NCI-H69 (cell line): ENCODE results near the gene FCER1G.

Experiments used
- DNase-seq: peaks from one replicate; lab custom pipeline; 2025; lab: John Stamatoyannopoulos, UW

FCER1G gene

GRCh38 chr1:161188381-161188780 lies 26.7 kb upstream of the FCER1G start:
- DNase-seq = no peak

GRCh38 chr1:161189036-161189435 lies 26.1 kb upstream of the FCER1G start:
- DNase-seq = no peak

DNA sequence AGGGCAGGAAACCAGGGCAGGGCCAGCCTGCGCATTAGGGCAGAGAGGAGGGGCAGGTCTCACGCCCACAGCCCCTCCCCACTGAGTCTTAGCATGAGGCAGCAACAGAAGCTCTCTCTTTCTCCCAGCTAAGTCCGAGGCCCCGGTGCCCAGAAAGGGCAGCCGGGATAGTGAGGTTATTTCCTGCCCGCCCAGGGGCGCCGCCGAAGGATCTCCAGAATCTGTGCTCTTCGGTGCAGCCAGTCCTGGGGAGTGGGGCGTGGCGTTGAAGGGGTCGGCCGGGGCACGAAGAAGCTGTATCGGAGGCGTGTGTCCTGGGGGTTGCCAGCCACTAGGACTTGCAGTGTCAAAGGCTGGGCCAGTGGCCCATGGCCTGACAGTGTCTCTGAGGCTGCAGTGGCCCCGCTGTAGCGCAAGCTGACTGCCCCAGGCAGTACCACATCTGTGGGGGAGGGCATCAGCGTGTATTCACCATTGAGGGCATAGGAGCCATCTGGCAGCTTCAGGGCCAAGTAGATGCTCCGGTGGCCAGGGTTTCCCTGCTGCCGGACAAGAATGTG lies 24.1 kb upstream of the FCER1G start:
- peak; percentile 68 for DNase-seq

- no peak for DNase-seq
These were observed 23.1 kb upstream of the FCER1G start for GRCh38 chr1:161191971-161192370.

- DNase-seq = peak; percentile 83
These were observed 22.3 kb upstream of the FCER1G start for GRCh38 chr1:161192476-161193465.

GRCh38 chr1:161193561-161194235 lies 21.4 kb upstream of the FCER1G start:
- DNase-seq = no peak

- DNase-seq = no peak
These were observed 19.9 kb upstream of the FCER1G start for GRCh38 chr1:161195171-161195570.

DNA sequence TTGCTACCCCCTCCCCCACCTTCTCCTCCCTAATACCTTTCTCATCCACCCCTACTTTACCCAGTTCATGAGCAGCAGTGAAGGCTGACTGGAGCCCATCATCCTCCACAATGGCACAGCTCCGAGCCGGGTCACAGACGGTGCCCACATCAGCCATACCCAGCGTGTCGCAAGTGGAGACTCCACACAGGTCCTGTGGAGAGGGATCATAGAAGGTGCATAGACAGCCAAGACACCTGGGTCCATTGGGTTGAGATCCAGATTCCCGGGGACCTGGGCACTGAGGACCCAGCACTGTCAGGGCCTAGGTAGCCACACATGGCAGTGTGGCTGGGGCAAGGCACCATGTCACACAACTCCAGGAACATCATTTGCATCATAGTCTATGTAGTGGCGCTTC lies 19.0 kb upstream of the FCER1G start:
- DNase-seq = no peak

DNA sequence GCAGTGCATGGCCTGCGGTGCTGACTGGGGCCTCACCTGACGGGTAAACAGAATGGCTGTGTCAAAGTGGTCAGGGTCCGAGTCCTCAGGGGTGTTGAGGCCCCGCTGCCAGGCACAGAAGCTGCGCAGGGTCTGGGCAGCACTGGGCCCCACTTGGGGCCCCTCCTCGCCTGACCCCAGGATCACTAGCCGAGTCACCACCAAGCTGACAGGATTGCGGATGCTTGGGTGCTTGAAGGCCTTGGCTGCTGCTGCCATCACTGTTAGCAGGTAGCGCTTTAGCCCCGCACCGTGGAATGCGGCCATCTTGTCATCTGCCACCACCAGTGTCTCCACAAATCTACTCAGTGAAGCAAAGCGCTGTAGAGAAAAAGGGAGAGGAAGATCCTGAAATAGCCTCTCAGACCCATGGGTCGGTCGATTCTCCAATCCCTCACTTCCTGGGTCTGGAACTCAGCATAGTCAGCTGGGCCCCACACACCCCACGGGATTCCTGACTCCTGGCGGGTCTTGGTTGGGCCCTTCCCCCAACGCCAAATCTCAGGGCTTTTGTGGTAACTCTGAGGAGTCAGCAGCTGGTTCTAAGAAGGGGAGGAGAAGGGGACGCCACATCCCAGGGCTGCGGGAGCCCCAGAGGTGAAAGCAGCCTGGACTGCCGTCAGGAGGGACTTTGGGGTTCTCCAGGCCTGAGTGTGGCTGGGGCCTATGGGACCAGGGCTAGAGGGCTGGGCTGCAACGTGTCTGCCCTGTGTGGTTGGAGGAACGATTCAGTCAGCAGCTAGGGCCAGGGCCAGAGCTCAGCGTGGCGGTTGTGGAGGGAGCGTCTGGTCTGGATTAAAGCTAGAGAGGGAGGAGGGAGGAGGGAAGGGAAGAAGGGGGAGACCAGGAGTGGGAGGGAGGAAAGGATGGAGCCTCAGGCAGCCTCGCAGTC lies 18.3 kb upstream of the FCER1G start:
- no peak for DNase-seq

DNA sequence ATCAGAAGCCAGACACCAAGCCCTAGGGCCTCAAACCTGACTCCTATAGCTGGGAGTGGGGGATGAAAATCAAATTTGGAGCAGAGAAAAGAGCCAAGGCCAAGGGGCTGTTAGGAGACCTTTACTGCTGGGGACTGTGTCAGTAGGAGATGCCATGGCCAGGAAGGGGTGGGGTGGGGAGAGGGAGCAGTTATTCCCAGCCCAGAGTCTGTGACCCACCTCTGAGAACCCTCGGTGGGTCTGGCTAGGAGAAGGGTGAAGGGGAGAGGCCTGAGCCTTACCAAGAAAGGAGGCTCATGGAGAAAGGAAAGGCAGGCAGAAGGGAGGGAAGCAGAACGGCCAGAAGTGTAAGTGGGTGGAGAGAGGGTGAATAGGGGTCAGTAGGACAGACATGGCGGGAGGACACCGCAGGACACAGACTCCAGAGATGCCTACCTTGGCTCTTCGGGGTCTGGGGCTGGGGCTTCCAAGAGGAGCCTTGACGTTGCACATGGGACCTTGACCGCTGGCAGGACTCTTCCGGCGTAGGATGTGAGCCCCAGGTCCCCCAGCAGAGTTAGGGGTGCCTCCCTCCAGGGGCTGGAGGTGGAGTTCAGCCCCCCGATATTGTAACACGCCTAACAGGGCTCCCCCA lies 17.4 kb upstream of the FCER1G start:
- DNase-seq = no peak

DNA sequence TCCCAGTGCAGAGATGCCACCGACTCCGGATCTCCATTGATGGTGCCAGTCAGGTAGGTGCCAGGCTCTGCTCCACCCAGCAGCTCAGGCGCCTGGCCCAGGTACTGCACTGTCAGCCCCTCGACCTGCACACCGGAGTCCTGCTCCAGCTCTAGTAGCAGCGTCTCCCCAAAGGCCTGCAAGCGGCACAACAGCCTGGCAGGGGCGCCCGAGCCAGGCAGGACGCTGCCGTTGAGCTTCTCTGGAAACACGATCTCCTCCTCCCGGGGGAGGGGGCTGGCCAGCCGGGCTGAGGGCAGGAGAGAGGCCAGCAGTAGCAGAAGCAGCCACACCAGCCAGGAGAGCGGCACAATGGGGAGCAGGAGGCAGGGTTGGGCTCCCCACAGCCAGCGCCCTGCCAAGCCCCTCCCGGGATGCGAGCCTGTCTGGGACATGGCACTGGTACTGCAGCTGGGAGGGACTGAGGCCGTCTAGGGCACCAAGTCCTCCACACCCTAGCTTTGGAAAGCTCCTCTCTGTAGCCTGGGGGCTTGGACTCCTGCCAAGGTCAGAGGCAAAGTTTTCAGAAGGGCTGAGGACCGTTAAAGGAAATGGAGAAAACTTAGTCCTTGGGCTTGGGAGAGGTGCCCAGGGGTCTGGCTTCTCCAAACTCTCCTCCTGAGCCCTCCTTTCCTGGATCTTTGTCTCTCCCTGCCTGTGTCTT lies 16.8 kb upstream of the FCER1G start:
- peak; percentile 79 for DNase-seq

- DNase-seq = peak; percentile 49
These were observed 16.1 kb upstream of the FCER1G start, which contains the start of gene ADAMTS4 for GRCh38 chr1:161198897-161199431. TSS of gene ADAMTS4 (minus strand) at chr1:161199054. CDS start at chr1:161198627, 427 bp downstream.

DNA sequence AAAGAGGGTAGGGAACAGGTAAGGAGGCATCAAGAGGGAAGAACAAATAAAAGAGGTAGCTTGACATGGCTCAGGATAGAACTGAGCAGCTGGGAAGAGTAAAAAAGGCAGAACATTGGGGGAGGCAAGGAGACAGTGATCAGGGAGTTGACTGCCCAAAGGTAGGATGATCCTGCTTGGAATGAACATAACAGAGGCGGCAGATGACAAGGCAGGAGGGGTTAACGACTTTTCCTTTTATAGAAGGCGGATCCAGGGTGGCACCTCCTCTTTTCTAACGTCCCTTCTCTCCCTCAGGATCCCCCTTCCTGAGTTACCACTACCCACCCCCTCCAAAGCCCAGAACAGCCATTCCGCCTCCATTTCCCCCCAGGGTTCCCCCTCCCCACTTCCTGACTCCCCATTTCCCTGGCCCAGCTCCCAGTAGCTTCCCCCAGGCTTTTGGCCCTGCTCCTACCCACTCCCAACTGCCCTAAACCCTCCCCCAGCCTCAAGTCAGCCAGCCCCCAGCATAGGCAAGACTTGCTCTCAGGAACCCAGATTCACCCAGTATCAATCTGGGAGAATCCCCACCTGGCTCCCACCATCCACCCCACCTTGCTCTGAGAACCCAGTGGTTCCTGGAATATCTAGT lies 15.5 kb upstream of the FCER1G start:
- peak; percentile 68 for DNase-seq

DNA sequence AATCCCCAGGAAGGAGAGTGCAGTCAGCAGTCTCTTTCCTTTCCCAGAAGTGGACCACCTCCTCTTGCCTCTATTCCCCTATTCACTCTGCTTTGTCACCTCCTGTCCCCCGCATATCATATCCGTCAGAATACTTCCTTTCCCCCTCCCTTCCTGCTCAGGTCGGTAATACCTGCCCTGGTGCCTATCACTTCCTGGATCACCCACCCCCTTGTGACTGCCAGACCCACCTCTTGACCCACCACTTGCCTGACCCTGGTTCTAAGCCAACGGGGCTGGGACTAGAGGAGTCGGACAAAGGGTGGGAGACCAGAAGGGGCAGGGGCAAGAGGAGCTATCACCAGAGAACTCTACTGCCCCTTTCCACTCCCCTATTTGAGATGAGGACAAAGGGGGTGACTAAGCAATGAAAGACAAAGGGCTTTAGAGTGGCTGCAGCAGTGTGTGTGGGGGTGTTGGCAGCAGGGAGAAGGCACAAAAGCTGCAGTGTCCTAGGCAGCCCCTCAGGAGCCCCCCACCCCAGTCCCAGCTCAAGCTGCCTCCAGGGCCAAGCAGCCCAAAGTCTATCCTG lies 14.6 kb upstream of the FCER1G start:
- peak; percentile 41 for DNase-seq

DNA sequence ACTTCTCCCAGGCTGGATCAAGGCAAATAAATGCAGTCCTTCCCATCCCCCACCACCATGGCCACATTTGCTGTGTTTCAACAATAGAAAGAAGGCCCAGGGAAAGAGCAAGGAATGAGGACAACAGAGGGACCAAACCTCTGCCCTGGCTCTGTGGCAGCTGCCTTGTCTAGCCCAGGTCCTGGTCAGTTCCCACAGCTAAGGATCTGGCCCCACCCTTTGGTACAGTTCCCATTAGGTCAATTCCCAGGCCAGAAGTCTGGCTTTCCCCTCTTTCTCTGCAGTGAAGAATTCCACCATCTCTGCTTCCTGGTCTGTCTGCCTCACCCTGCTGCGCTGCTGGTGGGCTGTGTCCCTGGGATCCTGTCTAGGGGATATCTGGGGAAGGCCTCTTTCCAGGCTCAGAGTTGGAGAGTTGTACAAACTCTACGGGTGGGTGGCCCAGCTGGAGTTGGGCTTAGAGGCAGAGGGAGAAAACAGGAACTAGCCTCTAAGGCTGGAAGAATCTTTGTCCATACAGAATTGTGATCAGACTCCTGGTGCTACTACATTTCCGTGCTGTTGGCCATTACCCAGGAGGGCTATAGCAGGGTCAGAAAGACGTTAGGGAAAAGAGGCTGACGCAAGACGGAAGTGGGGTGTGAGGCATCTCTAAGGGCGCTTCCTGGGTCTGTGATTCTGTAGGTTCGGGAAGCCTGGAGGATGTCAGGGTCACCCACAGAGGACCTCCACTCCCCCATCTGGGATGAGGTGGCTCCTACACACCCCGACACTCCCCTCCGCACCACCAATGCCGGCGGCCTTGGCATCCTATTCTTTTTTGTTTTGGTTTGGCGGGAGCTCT lies 13.9 kb upstream of the FCER1G start:
- peak; percentile 44 for DNase-seq

DNA sequence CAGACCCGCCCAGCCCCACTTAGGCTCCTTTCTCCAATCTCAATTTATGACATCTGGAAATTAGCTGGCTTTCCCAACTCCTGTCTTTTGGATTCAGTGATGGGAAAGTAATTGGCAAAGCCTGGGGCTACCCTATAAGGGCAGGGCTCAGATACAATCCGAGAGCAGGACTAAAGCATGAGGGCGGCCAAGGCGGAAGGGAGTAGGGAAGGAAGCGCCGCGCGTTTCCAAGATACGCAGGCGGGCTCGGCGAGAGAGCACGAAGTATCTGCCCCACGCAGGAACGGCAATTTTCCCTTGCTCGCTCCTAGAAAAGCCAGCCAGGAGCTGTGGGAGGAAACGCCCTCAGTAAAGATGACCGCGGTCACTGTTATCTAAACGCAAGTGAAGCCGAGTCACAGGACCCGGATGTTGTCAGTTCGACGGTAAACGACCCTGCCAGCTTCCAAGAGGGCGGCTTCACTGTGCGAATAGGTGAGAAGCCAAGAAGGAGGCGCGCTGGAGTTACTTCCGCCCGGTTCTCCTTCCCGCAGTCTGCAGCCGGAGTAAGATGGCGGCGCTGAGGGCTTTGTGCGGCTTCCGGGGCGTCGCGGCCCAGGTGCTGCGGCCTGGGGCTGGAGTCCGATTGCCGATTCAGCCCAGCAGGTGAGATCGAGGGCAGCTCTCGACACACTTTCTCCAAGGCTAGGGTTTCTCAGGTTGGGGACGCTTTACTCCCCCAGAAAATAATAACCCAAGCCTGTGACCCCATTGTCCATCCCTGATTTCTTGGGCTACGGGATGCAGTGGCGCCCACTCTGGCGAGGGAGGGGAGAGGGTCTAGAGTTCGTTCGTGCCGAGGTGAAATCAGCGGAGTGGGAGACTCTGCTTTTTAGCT lies 13.0 kb upstream of the FCER1G start, which contains the start of gene NDUFS2:
NDUFS2 (plus strand) TSS at position 532 of the 877 bp plus-strand sequence; CDS start at position 551, 19 bp downstream.
- peak; percentile 100 for DNase-seq
